Tibial artery (tissue), 4 donors: ENCODE data around the gene AGAP1.
"Not testable (repeated sequence)": the region's sequence is repeated elsewhere in the genome, so short reads cannot be mapped to it uniquely, and the experiment has no call there.

Source experiments
- DNase-seq, 2 donors: peaks; one replicate each; pipeline ENCODE4 v3.0.0-alpha.2; 2019
- H3K27ac ChIP-seq, 2 donors: fragments of 200-600 bp; sonication (generic) in 1 of 2; 1 replicate in 1 of 2; 2 replicates in 1 of 2; pipeline ENCODE4 v1.5.1; 2018 to 2019; ENCODE audit warnings: mild to moderate bottlenecking in 1 of 2
- H3K27me3 ChIP-seq, 2 donors: fragments of 200-600 bp; sonication (generic) in 1 of 2; one replicate each; pipeline versions ENCODE4 v1.5.1 to v1.6.0; 2016 to 2019
- H3K36me3 ChIP-seq, 3 donors: fragments of 200-600 bp; sonication (generic) in 2 of 3; one replicate each; pipeline ENCODE4 v1.5.1; 2016 to 2019; ENCODE audit warnings: mild to moderate bottlenecking in 2 of 3
- H3K4me1 ChIP-seq, 4 donors: fragments of 200-600 bp; sonication (generic) in 2 of 4; 1 replicate in 3 of 4; 2 replicates in 1 of 4; pipeline ENCODE4 v1.5.1; 2016 to 2019
- H3K4me3 ChIP-seq, 2 donors: fragments of 200-600 bp; sonication (generic) in 1 of 2; 1 replicate in 1 of 2; 2 replicates in 1 of 2; pipeline ENCODE4 v1.5.1; 2018 to 2019; ENCODE audit warnings: mild to moderate bottlenecking in 2 of 2
- H3K9me3 ChIP-seq, 3 donors: fragments of 200-600 bp; sonication (generic) in 1 of 3; one replicate each; pipeline ENCODE4 v1.5.1; 2016 to 2019
- CTCF ChIP-seq, 2 experiments: fragments of 200-600 bp in 1 of 2; fragments of 450-650 bp in 1 of 2; IDR thresholded peaks; one replicate each; pipeline ENCODE4 v1.5.1; 2017 to 2019; ENCODE audit warnings: antibody characterized with exemption in 2 of 2, mild to moderate bottlenecking in 1 of 2, moderate library complexity in 1 of 2
- intact Hi-C: fragments of 100-400 bp; cut with DNase I; formaldehyde crosslinking; loops from one replicate; pipeline ENCODE4 v1.15.0; 2023; ENCODE audit warnings: low total_unique reads

AGAP1 gene

GRCh38 chr2:235945608-235946140 lies 451.8 kb downstream of the AGAP1 start:
- intact Hi-C loops, result no loop called here
- TF ChIP-seq CTCF (IDR thresholded peaks at IDR 0.05), result no peak

GRCh38 chr2:235946590-235946989 lies 452.7 kb downstream of the AGAP1 start:
- Histone ChIP-seq H3K9me3 (no peaks in the 10 kb centered on the region), H3K4me1 (peaks cover 0 to 11% (median 2%) of the 10 kb centered on the region in 4 donors), H3K4me3 (no peak overlapping the region), H3K27ac (no peak overlapping the region), H3K27me3 (no peaks in the 10 kb centered on the region), H3K36me3 (no peaks in the 10 kb centered on the region)
- DNase-seq, result no peak
- intact Hi-C loops, result no loop called here
- no peak for TF ChIP-seq CTCF (IDR thresholded peaks at IDR 0.05)

More at GRCh38 chr2:235945608-235946140, 451.8 kb downstream of the AGAP1 start:
- no peak overlapping the region for H3K27ac ChIP-seq
- H3K27me3 ChIP-seq, result no peaks in the 10 kb centered on the region
- peaks cover 0 to 11% (median 2%) of the 10 kb centered on the region in 4 donors for H3K4me1 ChIP-seq
- no peaks in the 10 kb centered on the region for H3K36me3 ChIP-seq
- H3K9me3 ChIP-seq, result no peaks in the 10 kb centered on the region
- DNase-seq, result no peak
- no peak overlapping the region for H3K4me3 ChIP-seq

- H3K27me3 ChIP-seq, H3K9me3 ChIP-seq, intact Hi-C loops, H3K27ac ChIP-seq, DNase-seq, H3K36me3 ChIP-seq, H3K4me3 ChIP-seq: not testable (repeated sequence)
- H3K4me1 ChIP-seq, result peaks cover 0 to 11% (median 2%) of the 10 kb centered on the region in 4 donors
Observed at GRCh38 chr2:235947055-235947454, 453.2 kb downstream of the AGAP1 start.

- intact Hi-C loops, result no loop called here
- H3K27ac ChIP-seq, result no peak overlapping the region
- no peak for TF ChIP-seq CTCF (IDR thresholded peaks at IDR 0.05)
Observed at GRCh38 chr2:235949567-235950472, 456.0 kb downstream of the AGAP1 start.

GRCh38 chr2:235950473-235950809 lies 456.6 kb downstream of the AGAP1 start:
- H3K4me1 ChIP-seq, result peaks cover 0 to 11% (median 2%) of the 10 kb centered on the region in 4 donors
- no peak for TF ChIP-seq CTCF (IDR thresholded peaks at IDR 0.05)
- H3K27ac ChIP-seq, result no peak overlapping the region
- no peaks in the 10 kb centered on the region for H3K27me3 ChIP-seq
- H3K9me3 ChIP-seq, result no peaks in the 10 kb centered on the region
- no peaks in the 10 kb centered on the region for H3K36me3 ChIP-seq
- intact Hi-C loops, result no loop called here
- H3K4me3 ChIP-seq, result no peak overlapping the region
- no peak for DNase-seq

More at GRCh38 chr2:235949567-235950472, 456.0 kb downstream of the AGAP1 start:
- H3K4me3 ChIP-seq, result no peak overlapping the region
- H3K27me3 ChIP-seq, result no peaks in the 10 kb centered on the region
- peak in 1 of 2 donors; percentile 43 for DNase-seq
- no peaks in the 10 kb centered on the region for H3K9me3 ChIP-seq
- H3K36me3 ChIP-seq, result no peaks in the 10 kb centered on the region
- H3K4me1 ChIP-seq, result peaks cover 0 to 11% (median 2%) of the 10 kb centered on the region in 4 donors

- peaks cover 0 to 11% (median 2%) of the 10 kb centered on the region in 4 donors for H3K4me1 ChIP-seq
- no peak overlapping the region for H3K27ac ChIP-seq
- H3K27me3 ChIP-seq, result no peaks in the 10 kb centered on the region
- TF ChIP-seq CTCF (IDR thresholded peaks at IDR 0.05), result no peak
- intact Hi-C loops, result no loop called here
- H3K36me3 ChIP-seq, result no peaks in the 10 kb centered on the region
- DNase-seq, result no peak
- H3K4me3 ChIP-seq, result no peak overlapping the region
- no peaks in the 10 kb centered on the region for H3K9me3 ChIP-seq
Observed at GRCh38 chr2:235951493-235951892, 457.6 kb downstream of the AGAP1 start.
